LNCaP clone FGC (cell line): Measurements from ENCODE around the gene CSH1.
A peak's percentile ranks its signal among the peaks of the same experiment; 100 is the strongest.

ENCODE experiments used
- DNase-seq: peaks from one replicate; pipeline ENCODE4 v3.0.0-alpha.2; 2011; ENCODE audit warnings: low read depth
- H3K4me3 ChIP-seq: 2 replicates; pipeline ENCODE4 v1.5.1; 2011; ENCODE audit warnings: mild to moderate bottlenecking, low read depth, low read length, control low read depth
- TF ChIP-seq, protein P1 (sequence below): IDR thresholded peaks from 2 replicates; pipeline ENCODE4 v1.5.1; 2012; ENCODE audit warnings: mild to moderate bottlenecking; ENCODE audit not compliant: control insufficient read depth, insufficient read depth; ENCODE audit errors: extremely low read depth

Gene CSH1

DNA sequence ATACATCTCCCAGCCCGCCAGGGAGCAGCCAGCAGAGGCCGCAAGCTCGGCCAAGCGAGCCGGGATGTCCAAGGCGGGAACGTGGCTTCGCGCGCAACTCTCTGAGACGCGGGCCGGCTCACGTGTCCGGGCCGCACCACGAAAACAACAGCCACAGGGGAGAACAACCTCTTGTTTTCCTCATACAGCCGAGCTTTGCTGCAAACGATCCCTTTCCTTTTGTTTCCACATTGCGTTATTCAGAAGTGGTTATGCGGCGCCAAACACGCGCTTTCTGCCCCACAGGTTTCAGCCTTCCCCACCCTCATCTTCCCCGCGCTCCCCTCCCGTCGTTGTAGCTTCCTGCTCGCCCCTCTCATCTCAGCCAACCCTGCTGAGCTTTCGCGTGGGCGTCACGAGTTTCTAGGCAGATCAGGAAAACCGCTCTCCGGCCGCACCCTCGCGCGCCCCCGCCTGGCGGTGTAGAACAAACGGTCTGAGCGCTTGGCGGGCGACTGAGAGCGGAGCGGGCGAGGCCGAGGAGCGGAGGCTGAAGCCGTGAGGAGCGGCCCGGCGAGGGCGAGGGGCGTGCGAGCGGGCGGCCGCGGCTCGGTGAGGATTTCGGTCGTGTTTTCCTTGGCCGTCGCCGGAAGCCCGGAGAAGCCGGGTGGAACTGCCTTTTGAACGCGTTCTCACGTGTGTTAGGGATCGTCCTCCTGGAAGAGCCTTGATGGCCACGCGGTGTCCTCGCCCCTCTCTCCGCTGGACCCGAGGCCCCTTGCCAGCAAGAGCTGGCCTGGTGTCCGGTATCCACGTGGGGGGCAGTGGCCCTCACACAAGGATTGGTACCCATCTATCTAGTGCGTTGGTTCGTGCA is 47.3 kb downstream of the CSH1 start:
- TF ChIP-seq, protein P1, sequence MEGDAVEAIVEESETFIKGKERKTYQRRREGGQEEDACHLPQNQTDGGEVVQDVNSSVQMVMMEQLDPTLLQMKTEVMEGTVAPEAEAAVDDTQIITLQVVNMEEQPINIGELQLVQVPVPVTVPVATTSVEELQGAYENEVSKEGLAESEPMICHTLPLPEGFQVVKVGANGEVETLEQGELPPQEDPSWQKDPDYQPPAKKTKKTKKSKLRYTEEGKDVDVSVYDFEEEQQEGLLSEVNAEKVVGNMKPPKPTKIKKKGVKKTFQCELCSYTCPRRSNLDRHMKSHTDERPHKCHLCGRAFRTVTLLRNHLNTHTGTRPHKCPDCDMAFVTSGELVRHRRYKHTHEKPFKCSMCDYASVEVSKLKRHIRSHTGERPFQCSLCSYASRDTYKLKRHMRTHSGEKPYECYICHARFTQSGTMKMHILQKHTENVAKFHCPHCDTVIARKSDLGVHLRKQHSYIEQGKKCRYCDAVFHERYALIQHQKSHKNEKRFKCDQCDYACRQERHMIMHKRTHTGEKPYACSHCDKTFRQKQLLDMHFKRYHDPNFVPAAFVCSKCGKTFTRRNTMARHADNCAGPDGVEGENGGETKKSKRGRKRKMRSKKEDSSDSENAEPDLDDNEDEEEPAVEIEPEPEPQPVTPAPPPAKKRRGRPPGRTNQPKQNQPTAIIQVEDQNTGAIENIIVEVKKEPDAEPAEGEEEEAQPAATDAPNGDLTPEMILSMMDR, result 0 out of 2 replicates have a peak, but pooled peaks have one; percentile 17
- no peak for DNase-seq
- no peak overlapping the region for H3K4me3 ChIP-seq

DNA sequence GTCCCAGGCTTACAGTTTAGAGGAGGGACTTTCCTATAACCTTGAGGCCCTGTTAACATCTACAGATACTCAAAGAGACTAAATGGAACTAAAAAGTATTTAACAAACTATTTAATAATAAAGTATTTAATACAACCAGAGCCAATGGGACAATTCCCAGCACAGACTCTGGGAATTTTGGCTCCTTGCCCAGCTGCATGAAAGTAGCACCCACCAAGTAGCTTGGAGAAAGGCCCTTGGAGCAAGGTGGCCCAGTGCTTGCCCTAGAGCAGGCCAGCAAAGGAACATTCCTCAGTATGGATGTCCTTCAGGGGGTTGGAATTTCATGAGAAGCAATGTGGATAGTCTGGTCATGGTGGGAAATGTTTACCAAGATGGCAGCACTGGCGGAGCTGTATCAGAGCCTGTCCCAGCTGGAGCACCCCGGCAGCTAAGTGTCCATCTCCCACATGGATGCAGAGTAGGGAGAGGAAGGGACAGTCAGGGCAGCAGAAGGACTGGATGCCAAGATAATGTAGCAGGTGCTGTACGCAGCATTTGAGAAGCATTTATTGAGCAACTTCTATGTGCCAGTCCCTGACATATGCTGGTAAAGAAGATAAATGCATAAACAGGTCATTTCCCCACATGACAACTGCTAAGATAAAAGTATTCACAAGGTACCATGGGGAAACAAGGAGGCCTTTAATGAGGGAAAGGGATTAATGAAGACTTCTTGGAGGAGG is 48.7 kb downstream of the CSH1 start:
- DNase-seq, result no peak
- TF ChIP-seq, protein P1, result no peak

DNA sequence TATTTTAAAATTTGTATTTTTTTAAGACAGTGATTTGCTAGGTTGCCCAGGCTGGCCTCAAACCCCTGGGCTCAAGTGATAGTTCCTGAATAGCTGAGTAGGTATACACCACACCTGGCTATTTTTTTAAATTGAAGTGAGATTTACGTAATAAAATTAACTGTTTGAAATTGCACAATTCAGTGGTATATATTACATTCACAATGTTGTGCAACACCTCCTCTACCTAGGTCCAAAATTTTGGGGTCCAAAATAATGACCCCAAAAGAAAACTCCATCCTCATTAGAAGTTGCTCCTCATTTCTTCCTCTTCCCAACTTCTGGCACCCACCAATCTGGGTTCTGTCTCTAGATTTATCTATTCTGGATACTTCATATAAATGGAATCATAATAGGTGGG is 50.9 kb downstream of the CSH1 start:
- H3K4me3 ChIP-seq, result no peak overlapping the region
- TF ChIP-seq, protein P1, result no peak
- DNase-seq, result no peak

More for the DNA sequence above, 48.7 kb downstream of the CSH1 start:
- H3K4me3 ChIP-seq, result no peak overlapping the region
